ENCODE measurements around the gene ADNP.

ADNP gene

GRCh38 chr20:50932016-50932485 is 814 bp upstream of the ADNP start:
- no peak for DNase-seq (ENCODE audit: low spot score)

- DNase-seq (ENCODE audit: low spot score), result no peak
These were observed 296 bp downstream of the ADNP start for GRCh38 chr20:50930976-50931305.

DNA sequence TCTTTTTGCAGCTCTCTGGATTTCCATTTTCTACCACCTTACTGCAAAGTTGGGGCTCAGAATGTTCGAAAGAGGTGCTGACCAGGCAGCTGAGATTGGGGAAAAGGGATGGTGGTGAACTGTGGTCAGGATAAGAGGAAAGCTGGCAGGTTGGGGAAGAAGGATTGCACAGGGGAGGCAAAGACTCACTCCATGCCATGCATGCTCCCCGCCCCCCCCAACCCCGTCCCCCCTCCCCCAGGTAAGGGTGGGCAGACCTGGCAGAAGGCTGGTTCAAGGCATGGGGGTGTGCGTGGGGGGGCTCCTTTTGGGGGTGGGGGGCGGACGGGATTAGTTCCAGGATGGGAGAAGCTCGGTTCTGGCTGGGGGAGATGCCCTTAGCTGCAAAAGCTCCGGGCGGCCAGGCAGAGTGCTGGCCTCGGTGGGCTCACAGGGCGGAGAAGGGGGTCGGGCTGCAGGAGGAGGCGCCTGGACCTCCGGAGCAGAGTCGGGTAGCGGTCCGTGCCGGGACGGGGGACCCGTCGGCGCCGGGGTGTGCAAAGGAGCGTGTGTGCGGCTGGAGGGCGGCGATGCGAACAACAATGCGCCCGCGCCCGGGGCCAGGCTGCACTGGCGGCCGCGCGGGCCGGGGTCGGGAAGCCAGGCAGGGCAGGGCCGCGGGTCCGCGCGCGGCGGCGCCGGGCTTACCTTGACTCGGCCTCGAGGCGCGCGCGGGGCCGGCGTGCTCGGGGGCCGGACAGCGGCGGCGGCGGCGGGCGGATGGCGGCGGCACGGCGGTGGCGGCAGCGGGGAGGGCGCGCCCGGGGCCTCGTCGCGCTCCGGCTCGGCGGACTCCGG is 880 bp downstream of the ADNP start:
- DNase-seq (ENCODE audit: low spot score), result no peak

- DNase-seq (ENCODE audit: low spot score), result peak; percentile 84
These were observed 1.7 kb downstream of the ADNP start for GRCh38 chr20:50929299-50930138.

DNA sequence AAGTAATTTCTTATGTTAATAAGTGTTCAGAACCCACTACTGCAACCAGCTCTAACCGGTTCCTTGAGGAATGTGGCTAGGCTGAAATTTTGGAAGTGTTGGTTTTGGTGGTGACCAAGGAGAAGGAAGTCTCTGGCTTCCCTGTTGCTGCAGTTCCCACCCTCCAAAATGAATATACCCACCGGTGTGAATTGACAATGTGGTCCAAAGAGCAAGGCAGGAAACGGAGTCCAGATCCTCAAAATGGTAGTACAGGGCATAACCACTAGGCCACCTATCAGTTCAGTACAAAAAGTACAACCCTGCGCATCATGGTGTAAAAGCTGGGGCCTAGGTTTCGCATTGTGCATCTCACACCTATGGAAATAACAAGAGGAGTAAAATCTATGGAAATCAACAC is 2.8 kb downstream of the ADNP start:
- DNase-seq (ENCODE audit: low spot score), result no peak

DNA sequence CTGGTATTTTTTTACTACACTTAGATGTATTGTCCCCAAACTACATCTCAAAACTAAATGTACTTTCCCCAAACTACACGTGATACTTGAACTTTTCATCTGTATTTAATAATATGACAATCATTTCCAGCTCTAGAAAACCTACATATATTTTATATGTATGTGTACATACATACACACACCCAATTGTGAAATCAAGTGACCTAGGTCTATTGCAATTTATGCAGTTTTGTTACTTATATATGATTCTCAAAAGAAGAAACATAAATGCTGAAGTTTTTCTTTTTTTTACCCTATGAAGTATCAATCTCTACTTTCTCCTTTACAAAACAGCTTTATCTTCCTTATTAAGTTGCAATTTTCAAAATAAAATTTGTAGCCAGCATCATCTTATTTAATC is 4.7 kb downstream of the ADNP start:
- DNase-seq (ENCODE audit: low spot score), result no peak

DNA sequence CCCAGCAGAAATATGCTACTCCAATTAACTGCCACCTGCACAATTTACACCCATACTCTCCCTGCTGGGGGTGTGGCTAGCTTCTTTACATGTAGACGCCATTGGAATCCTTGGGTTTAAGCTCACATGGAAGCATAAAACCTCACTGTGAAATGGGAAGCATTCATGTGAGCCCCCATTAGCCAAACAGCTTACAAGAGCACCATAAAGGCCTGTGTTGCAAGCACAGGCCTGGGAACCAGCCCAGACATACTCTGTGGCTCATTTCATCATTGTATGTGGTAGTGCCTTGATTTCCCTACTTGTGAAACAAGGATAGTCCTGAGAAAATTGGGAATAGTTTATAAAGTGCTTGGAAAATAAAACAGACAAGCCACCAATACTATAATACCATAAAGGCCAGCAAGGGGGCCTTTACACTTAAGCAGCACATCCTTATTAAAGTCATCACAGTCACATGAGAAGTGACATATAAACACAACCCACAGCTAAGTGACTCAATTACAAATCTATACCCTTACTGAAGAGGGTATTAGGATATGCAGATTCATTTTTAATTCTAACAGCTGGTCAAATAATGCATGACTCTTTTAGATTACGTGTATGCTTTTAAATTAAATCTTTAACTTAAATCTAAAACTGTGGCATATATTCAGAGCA is 6.8 kb downstream of the ADNP start:
- no peak for DNase-seq (ENCODE audit: low spot score)

DNA sequence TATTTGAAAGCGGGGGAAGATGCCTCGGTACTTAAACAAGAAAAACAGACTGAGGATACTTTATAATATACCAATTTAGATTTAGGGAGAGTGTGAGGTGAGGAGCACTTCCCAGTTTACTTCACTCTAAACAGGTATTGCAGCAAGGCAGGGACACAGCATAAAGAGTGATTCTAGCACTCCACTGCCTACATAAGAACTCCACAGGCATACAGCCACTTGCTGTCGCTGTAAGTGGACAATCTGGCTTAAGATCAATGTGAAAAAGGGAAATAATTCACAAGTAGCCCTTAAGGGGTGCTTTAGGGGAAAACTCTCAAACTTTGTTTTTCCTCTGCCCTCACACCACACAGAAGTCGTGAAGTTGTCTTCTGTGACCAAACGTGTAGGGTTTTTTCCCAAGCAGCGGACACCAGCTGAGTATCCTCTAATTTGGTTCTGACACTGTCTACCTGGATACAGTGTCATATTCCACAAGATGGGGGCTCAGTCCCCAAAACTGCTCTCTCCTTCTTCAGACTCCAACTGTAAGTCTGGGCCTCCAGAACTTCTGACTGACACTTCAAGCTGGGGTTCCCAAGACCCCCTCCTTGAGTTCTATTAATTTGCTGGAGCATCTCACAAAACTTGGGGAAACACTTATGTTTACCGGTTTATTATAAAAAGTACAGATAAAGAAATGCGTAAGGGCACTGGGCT is 9.3 kb downstream of the ADNP start:
- no peak for DNase-seq (ENCODE audit: low spot score)

DNA sequence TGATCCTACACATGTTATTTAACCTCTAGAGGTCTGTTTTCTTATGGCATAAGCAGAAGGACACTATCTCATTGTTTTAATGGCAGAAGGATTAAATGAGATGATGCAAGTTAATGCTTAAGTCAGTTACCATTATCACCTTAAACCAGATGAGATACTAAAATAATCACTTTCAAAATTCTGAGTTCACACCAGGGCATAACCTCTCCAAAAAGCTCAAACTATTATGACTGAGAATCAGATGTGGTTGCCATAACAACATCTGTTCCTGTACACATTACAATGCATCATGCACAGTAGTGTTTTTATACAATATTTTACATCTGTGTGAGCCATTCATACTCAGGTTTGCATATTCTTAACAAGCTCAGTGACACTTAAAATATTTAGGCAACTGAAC is 10.2 kb downstream of the ADNP start:
- no peak for DNase-seq (ENCODE audit: low spot score)

DNA sequence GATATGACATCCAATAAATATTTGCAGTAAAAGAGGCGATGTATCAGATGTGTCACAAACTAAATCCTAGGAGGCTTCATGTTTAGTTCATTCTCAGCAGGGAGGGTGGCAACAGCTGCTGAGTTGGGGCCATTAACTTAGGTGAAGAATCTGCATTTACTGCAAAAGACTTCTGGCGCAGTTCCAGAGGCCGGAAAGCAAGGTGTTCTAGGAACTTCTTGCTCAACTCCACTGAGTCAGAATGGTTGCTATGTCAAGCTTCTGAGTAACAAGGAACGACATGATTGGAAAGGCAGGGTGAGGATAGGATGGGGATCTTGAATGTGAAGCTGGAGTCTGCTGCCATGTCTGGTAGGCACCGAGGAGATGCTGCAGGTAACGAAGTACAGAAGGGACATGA is 11.7 kb downstream of the ADNP start:
- no peak for DNase-seq (ENCODE audit: low spot score)

DNA sequence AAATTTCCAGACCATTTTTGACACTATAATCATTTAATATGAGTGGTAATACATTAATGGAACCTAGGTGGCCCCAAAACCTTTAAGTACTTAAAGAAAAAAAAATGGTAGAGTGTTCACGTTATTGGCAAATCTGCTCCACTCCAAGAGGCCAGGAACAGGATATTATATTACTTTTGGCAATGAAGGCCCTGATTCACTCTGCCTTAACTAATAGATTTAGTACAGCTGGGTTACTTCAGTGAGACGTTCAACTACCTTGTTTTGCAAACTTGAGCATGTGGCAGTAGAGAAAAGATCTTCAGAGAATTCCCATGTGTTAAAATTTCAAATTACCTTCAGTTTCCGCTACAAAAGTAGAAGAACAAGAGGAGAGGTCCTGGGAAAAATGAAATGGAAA is 12.8 kb downstream of the ADNP start:
- no peak for DNase-seq (ENCODE audit: low spot score)

DNA sequence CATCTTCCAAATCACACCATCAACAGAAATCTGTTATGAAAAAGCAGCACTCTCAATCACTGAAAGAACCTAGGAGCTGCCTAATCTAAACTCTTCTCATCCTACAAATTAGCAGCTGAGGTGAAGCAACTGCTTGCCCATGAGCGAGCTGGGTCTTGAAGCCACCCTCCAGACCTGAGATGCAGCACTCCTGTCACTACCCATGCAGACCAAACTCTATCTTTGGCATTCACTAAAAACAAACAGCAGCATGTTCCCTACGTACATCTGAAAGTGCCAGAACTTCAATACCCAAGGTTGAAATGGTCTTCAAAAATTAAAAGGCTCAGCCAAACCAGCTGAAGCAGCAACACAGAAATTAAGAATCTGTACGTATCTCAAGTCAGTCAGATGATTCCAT is 14.3 kb downstream of the ADNP start:
- no peak for DNase-seq (ENCODE audit: low spot score)

GRCh38 chr20:50916257-50916656 is 15.0 kb downstream of the ADNP start:
- DNase-seq (ENCODE audit: low spot score), result no peak

GRCh38 chr20:50915424-50915823 is 15.8 kb downstream of the ADNP start:
- no peak for DNase-seq (ENCODE audit: low spot score)

- no peak for DNase-seq (ENCODE audit: low spot score)
These were observed 17.4 kb downstream of the ADNP start for GRCh38 chr20:50913690-50914375.

DNA sequence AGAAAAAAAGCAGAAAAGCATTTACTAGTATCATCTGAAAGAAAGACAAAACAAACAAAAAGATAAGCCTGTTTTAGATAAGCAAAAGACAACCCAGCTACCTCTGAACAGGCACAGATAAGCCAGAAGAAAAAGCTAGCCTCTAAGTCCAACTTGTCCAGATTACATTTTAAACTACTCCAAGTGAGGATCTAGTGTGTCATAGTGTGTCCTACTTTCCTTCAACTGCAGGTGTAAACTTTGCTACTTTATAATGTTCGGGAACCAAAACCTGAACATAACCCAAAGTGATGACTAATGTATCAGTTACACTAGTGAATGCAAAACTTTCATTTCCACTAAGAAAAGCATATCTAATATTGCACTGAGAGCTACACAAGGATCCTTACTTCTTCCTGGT is 19.5 kb downstream of the ADNP start:
- DNase-seq (ENCODE audit: low spot score), result no peak

GRCh38 chr20:50911030-50911429 is 20.2 kb downstream of the ADNP start:
- DNase-seq (ENCODE audit: low spot score), result no peak

- DNase-seq (ENCODE audit: low spot score), result no peak
These were observed 21.8 kb downstream of the ADNP start for GRCh38 chr20:50909413-50909812.

DNA sequence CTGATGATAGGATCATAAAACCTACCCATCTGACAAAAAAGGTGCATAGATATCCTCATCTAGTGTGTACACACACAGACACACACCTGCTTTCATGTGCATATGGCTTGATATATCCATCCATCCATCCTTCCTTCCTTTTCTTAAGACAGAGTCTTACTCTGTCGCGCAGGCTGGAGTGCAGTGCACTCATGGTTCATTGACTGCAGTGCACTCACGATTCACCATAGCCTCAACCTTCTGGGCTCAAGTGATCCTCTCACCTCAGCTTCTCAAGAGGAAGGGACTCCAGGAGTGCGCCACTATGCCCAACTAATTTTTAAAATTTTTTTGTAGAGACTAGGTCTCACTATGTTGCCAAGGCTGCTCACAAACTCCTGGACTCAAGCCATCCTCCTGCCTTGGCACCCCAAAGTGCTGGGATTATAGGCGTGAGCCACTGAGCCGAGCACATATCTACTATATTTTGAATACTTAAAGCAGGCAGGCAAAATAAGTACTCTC is 27.1 kb downstream of the ADNP start:
- no peak for DNase-seq (ENCODE audit: low spot score)

- DNase-seq (ENCODE audit: low spot score), result no peak
These were observed 27.7 kb downstream of the ADNP start for GRCh38 chr20:50903353-50904051.

- DNase-seq (ENCODE audit: low spot score), result no peak
These were observed 29.9 kb downstream of the ADNP start for GRCh38 chr20:50901301-50901700.

Measured in HuH-7.5 (cell line).